HUES6 (cell line): ENCODE measurements around the gene COL27A1.

Source experiments
- H3K27ac ChIP-seq: 2 replicates; pipeline ENCODE4 v1.7.0; 2013; ENCODE audit warnings: low read depth, mild to moderate bottlenecking, low read length, inconsistent platforms
- H3K27me3 ChIP-seq: 2 replicates; pipeline ENCODE4 v1.6.1; 2013; ENCODE audit warnings: low read length; ENCODE audit not compliant: control insufficient read depth, insufficient read depth
- H3K36me3 ChIP-seq: 2 replicates; pipeline ENCODE4 v1.6.1; 2013; ENCODE audit warnings: low read length; ENCODE audit not compliant: control insufficient read depth, insufficient read depth
- H3K4me1 ChIP-seq: 2 replicates; pipeline ENCODE4 v1.6.1; 2013; ENCODE audit warnings: low read length; ENCODE audit not compliant: control insufficient read depth, insufficient read depth
- H3K4me3 ChIP-seq: 2 replicates; pipeline ENCODE4 v1.5.1; 2013; ENCODE audit warnings: low read depth, low read length
- H3K9ac ChIP-seq: one replicate; pipeline ENCODE4 v1.6.1; 2013; ENCODE audit warnings: mild to moderate bottlenecking, low read length
- H3K9me3 ChIP-seq: 2 replicates; pipeline ENCODE4 v1.6.1; 2013; ENCODE audit warnings: low read depth, low read length; ENCODE audit not compliant: control insufficient read depth, insufficient read depth

Gene COL27A1

GRCh38 chr9:114280636-114281472, 125.5 kb downstream of the COL27A1 start:
- Histone ChIP-seq H3K27ac (no peak overlapping the region), H3K4me1 (peaks cover 8% of the 10 kb centered on the region; the same call in 1 of the 2 replicates), H3K27me3 (no peaks in the 10 kb centered on the region), H3K9ac (no peak overlapping the region), H3K9me3 (no peaks in the 10 kb centered on the region), H3K36me3 (peaks cover 15% of the 10 kb centered on the region; the same call in 1 of the 2 replicates), H3K4me3 (no peak overlapping the region)

- H3K4me3 ChIP-seq = no peak overlapping the region
- H3K27ac ChIP-seq = no peak overlapping the region
- H3K9me3 ChIP-seq = no peaks in the 10 kb centered on the region
- peaks cover 9% of the 10 kb centered on the region; the same call in 1 of the 2 replicates for H3K4me1 ChIP-seq
- peaks cover 12% of the 10 kb centered on the region; the same call in 1 of the 2 replicates for H3K36me3 ChIP-seq
- H3K27me3 ChIP-seq = no peaks in the 10 kb centered on the region
- H3K9ac ChIP-seq = no peak overlapping the region
These were observed 126.3 kb downstream of the COL27A1 start for GRCh38 chr9:114281473-114282103.

GRCh38 chr9:114282104-114282485, 126.8 kb downstream of the COL27A1 start:
- H3K9me3 ChIP-seq = no peaks in the 10 kb centered on the region
- H3K36me3 ChIP-seq = peaks cover 12% of the 10 kb centered on the region; the same call in 1 of the 2 replicates
- no peaks in the 10 kb centered on the region for H3K27me3 ChIP-seq
- peaks cover 9% of the 10 kb centered on the region; the same call in 1 of the 2 replicates for H3K4me1 ChIP-seq
- no peak overlapping the region for H3K27ac ChIP-seq
- H3K9ac ChIP-seq = no peak overlapping the region
- H3K4me3 ChIP-seq = no peak overlapping the region

- no peak overlapping the region for H3K27ac ChIP-seq
- H3K4me3 ChIP-seq = no peak overlapping the region
- H3K27me3 ChIP-seq = no peaks in the 10 kb centered on the region
- H3K4me1 ChIP-seq = peaks cover 10% of the 10 kb centered on the region; the same call in 1 of the 2 replicates
- H3K36me3 ChIP-seq = peaks cover 12% of the 10 kb centered on the region; the same call in 1 of the 2 replicates
- H3K9me3 ChIP-seq = no peaks in the 10 kb centered on the region
- no peak overlapping the region for H3K9ac ChIP-seq
These were observed 127.2 kb downstream of the COL27A1 start for GRCh38 chr9:114282507-114282906.

GRCh38 chr9:114282926-114283325, 127.6 kb downstream of the COL27A1 start:
- peaks cover 14% of the 10 kb centered on the region for H3K4me1 ChIP-seq
- no peaks in the 10 kb centered on the region for H3K27me3 ChIP-seq
- peaks cover 14% of the 10 kb centered on the region; the same call in 1 of the 2 replicates for H3K36me3 ChIP-seq
- H3K4me3 ChIP-seq = no peak overlapping the region
- H3K9me3 ChIP-seq = no peaks in the 10 kb centered on the region
- no peak overlapping the region for H3K9ac ChIP-seq
- H3K27ac ChIP-seq = no peak overlapping the region

GRCh38 chr9:114283551-114284111, 128.3 kb downstream of the COL27A1 start:
- no peaks in the 10 kb centered on the region for H3K9me3 ChIP-seq
- H3K36me3 ChIP-seq = peaks cover 16% of the 10 kb centered on the region; the same call in 1 of the 2 replicates
- H3K4me1 ChIP-seq = peaks cover 21% of the 10 kb centered on the region
- H3K4me3 ChIP-seq = no peak overlapping the region
- no peak overlapping the region for H3K27ac ChIP-seq
- H3K9ac ChIP-seq = no peak overlapping the region
- no peaks in the 10 kb centered on the region for H3K27me3 ChIP-seq

- Histone ChIP-seq H3K9ac (no peak overlapping the region), H3K27ac (no peak overlapping the region), H3K4me3 (no peak overlapping the region), H3K27me3 (no peaks in the 10 kb centered on the region), H3K9me3 (no peaks in the 10 kb centered on the region), H3K36me3 (peaks cover 12% of the 10 kb centered on the region; the same call in 1 of the 2 replicates), H3K4me1 (peaks cover 23% of the 10 kb centered on the region)
These were observed 129.2 kb downstream of the COL27A1 start for GRCh38 chr9:114284316-114285060.

GRCh38 chr9:114285166-114285867, 130.0 kb downstream of the COL27A1 start:
- H3K4me3 ChIP-seq = no peak overlapping the region
- no peaks in the 10 kb centered on the region for H3K27me3 ChIP-seq
- peaks cover 23% of the 10 kb centered on the region for H3K4me1 ChIP-seq
- H3K9me3 ChIP-seq = no peaks in the 10 kb centered on the region
- H3K27ac ChIP-seq = no peak overlapping the region
- peaks cover 12% of the 10 kb centered on the region; the same call in 1 of the 2 replicates for H3K36me3 ChIP-seq
- no peak overlapping the region for H3K9ac ChIP-seq

GRCh38 chr9:114286146-114286679, 130.9 kb downstream of the COL27A1 start:
- Histone ChIP-seq H3K4me3 (no peak overlapping the region), H3K36me3 (peaks cover 12% of the 10 kb centered on the region; the same call in 1 of the 2 replicates), H3K4me1 (peaks cover 23% of the 10 kb centered on the region), H3K9ac (no peak overlapping the region), H3K27ac (no peak overlapping the region), H3K27me3 (no peaks in the 10 kb centered on the region), H3K9me3 (no peaks in the 10 kb centered on the region)
